HepG2 (cell line): ENCODE measurements around the gene TBC1D12.

ENCODE experiments used
- DNMT3B ChIP-seq: conservative IDR thresholded peaks from 2 replicates; pipeline ENCODE4 v1.6.1; 2016; ENCODE audit warnings: missing biosample characterization, control low read depth
- RFX3 ChIP-seq: IDR thresholded peaks from 2 replicates; pipeline ENCODE4 v1.6.1; 2016; ENCODE audit warnings: missing biosample characterization, missing genetic modification reagents
- ZNF24 ChIP-seq: fragments of 450-650 bp; IDR thresholded peaks from 2 replicates; pipeline ENCODE4 v1.6.1; 2017; ENCODE audit warnings: antibody characterized with exemption, mild to moderate bottlenecking
- ZSCAN20 ChIP-seq: sonication (generic); formaldehyde crosslinking; IDR thresholded peaks from 2 replicates; pipeline ENCODE4 v1.4.0; 2020; ENCODE audit warnings: missing genetic modification reagents, mild to moderate bottlenecking, borderline replicate concordance

DNA sequence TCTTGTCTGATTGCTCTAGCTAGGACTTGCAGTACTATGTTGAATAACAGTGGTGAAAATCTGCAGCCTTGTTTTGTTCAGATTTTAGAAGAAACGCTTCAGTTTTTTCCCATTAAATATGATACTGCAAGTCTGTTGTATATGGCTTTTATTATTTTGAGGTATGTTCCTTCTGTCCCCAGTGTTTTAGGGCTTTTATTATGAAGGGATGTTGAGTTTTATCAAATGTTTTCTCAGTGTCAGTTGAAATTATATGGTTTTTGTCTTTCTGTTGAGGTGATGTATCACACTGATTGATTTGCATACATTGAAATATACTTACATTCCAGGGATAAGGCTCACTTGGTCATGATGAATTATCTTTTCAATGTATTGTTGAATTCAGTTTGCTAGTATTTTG is 82.8 kb downstream of the TBC1D12 start:
- no peak for TF ChIP-seq ZNF24
- TF ChIP-seq RFX3 (CRISPR knock-in tag) = no peak
- no peak for TF ChIP-seq ZSCAN20
- TF ChIP-seq DNMT3B (CRISPR knock-in tag) = no peak
